IMR-90 (cell line): ENCODE measurements around the gene UBE2O. TPM values are rescaled to one million over a fixed set of nuclear protein-coding genes. Genes with fewer than 3 reads are reported as not detected.

Source experiments
- ATAC-seq: fragments of 200-7000 bp; cut with Tn5 transposase; 2 replicates; pipeline ENCODE4 v1.9.1; 2020; ENCODE audit warnings: low read depth, mild to moderate bottlenecking, moderate library complexity
- BruUV-seq: library from RNA; stranded (reverse); fragments of 400-500 nt; replicated peaks from 2 replicates; lab custom pipeline; 2021; lab: Mats Ljungman, UMichigan
- CTCF ChIA-PET: fragments of 300-600 bp; formaldehyde crosslinking; extraction: SDS; loops from one replicate; lab custom pipeline; 2021; ENCODE audit warnings: antibody characterized with exemption; lab: Yijun Ruan, JAX
- POLR2A ChIA-PET: fragments of 300-600 bp; sonication (Branson Sonifier 250); formaldehyde crosslinking; loops from one replicate; lab custom pipeline; 2022; ENCODE audit warnings: antibody characterized with exemption; ENCODE audit not compliant: unreplicated experiment; lab: Charles Lee
- DNase-seq: peaks from one replicate; pipeline ENCODE4 v3.0.0; 2013
- H2AFZ ChIP-seq: replicated peaks from 2 replicates; pipeline ENCODE3; 2013; ENCODE audit warnings: low read length, mild to moderate bottlenecking; ENCODE audit not compliant: poor library complexity
- H2AK5ac ChIP-seq: 2 replicates; pipeline ENCODE4 v1.6.1; 2013; ENCODE audit warnings: low read depth, low read length, inconsistent platforms
- H2AK9ac ChIP-seq: replicated peaks from 2 replicates; pipeline ENCODE3; 2013; ENCODE audit warnings: mild to moderate bottlenecking, low read depth, low read length, moderate library complexity; ENCODE audit not compliant: poor library complexity
- H2BK120ac ChIP-seq: 2 replicates; pipeline ENCODE4 v1.6.1; 2013; ENCODE audit warnings: low read depth, low read length, inconsistent platforms
- H2BK15ac ChIP-seq: 3 replicates; pipeline ENCODE4 v1.6.1; 2013; ENCODE audit warnings: low read depth, low read length, inconsistent platforms
- H2BK20ac ChIP-seq: 2 replicates; pipeline ENCODE4 v1.6.1; 2013; ENCODE audit warnings: low read depth, mild to moderate bottlenecking, inconsistent platforms, low read length, moderate library complexity
- H2BK5ac ChIP-seq: 2 replicates; pipeline ENCODE4 v1.6.1; 2013; ENCODE audit warnings: mild to moderate bottlenecking, low read depth, low read length, inconsistent platforms; ENCODE audit not compliant: poor library complexity, severe bottlenecking
- H3K14ac ChIP-seq: replicated peaks from 2 replicates; pipeline ENCODE4 v1.6.1; 2013; ENCODE audit warnings: low read depth, low read length, inconsistent platforms
- H3K18ac ChIP-seq: 2 replicates; pipeline ENCODE4 v1.6.1; 2013; ENCODE audit warnings: low read depth, low read length, control low read depth
- H3K23ac ChIP-seq: 2 replicates; pipeline ENCODE4 v1.6.1; 2013; ENCODE audit warnings: low read depth, low read length, inconsistent platforms
- H3K27ac ChIP-seq: 2 replicates; pipeline ENCODE4 v1.5.1; 2013; ENCODE audit warnings: mild to moderate bottlenecking, control low read depth, low read length; ENCODE audit not compliant: insufficient read depth
- H3K27me3 ChIP-seq: 2 replicates; pipeline ENCODE4 v1.6.1; 2013; ENCODE audit warnings: low read length; ENCODE audit not compliant: control insufficient read depth, insufficient read depth
- H3K36me3 ChIP-seq: 2 replicates; pipeline ENCODE4 v1.6.1; 2013; ENCODE audit warnings: low read length, mixed read lengths; ENCODE audit not compliant: control insufficient read depth, insufficient read depth
- H3K4ac ChIP-seq: 2 replicates; pipeline ENCODE4 v1.6.1; 2013; ENCODE audit warnings: low read depth, low read length, inconsistent platforms
- H3K4me1 ChIP-seq: 2 replicates; pipeline ENCODE4 v1.6.1; 2013; ENCODE audit warnings: low read length, mixed read lengths; ENCODE audit not compliant: control insufficient read depth, insufficient read depth
- H3K4me2 ChIP-seq: 2 replicates; pipeline ENCODE4 v1.6.1; 2013; ENCODE audit warnings: low read depth, mild to moderate bottlenecking, control low read depth, low read length, moderate library complexity
- H3K4me3 ChIP-seq: 2 replicates; pipeline ENCODE4 v1.5.1; 2013; ENCODE audit warnings: low read depth, mild to moderate bottlenecking, control low read depth, low read length, moderate library complexity; ENCODE audit not compliant: insufficient read depth
- H3K56ac ChIP-seq: 2 replicates; pipeline ENCODE4 v1.6.1; 2013; ENCODE audit warnings: low read length, inconsistent platforms; ENCODE audit not compliant: insufficient read depth; ENCODE audit errors: extremely low read depth
- H3K79me1 ChIP-seq, 2 experiments: 2 replicates each; pipeline ENCODE4 v1.6.1; 2013; ENCODE audit warnings: low read length in 2 of 2, inconsistent platforms in 1 of 2, low read depth in 1 of 2
- H3K9ac ChIP-seq: 2 replicates; pipeline ENCODE4 v1.6.1; 2013; ENCODE audit warnings: low read depth, low read length, control low read depth
- H3K9me1 ChIP-seq: 2 replicates; pipeline ENCODE4 v1.6.1; 2013; ENCODE audit warnings: low read length, inconsistent platforms; ENCODE audit not compliant: insufficient read depth
- H3K9me3 ChIP-seq: 2 replicates; pipeline ENCODE4 v1.6.1; 2013; ENCODE audit warnings: low read length; ENCODE audit not compliant: control insufficient read depth, insufficient read depth
- H4K20me1 ChIP-seq: 2 replicates; pipeline ENCODE4 v1.6.1; 2013; ENCODE audit warnings: low read length, inconsistent platforms; ENCODE audit not compliant: insufficient read depth
- H4K5ac ChIP-seq: 2 replicates; pipeline ENCODE4 v1.6.1; 2013; ENCODE audit warnings: mild to moderate bottlenecking, low read depth, low read length, control low read depth
- H4K8ac ChIP-seq, 2 experiments: 2 replicates each; pipeline ENCODE4 v1.6.1; 2013; ENCODE audit warnings: low read depth in 2 of 2, low read length in 2 of 2, control low read depth in 1 of 2, inconsistent platforms in 1 of 2
- H4K91ac ChIP-seq: 2 replicates; pipeline ENCODE4 v1.6.1; 2013; ENCODE audit warnings: low read depth, low read length, inconsistent platforms; ENCODE audit not compliant: insufficient read depth
- BHLHE40 ChIP-seq: fragments of 150-350 bp; IDR thresholded peaks from 2 replicates; pipeline ENCODE4 v1.6.1; 2016; ENCODE audit warnings: mild to moderate bottlenecking, low read depth, low read length
- CEBPB ChIP-seq: IDR thresholded peaks from 2 replicates; pipeline ENCODE4 v1.6.1; 2012; ENCODE audit warnings: low read depth, low read length, improper control_type of control experiment
- CHD1 ChIP-seq: IDR thresholded peaks from 2 replicates; pipeline ENCODE4 v1.6.1; 2012; ENCODE audit warnings: low read depth, low read length, improper control_type of control experiment
- CTCF ChIP-seq: conservative IDR thresholded peaks from 2 replicates; pipeline ENCODE4 v1.5.1; 2012; ENCODE audit warnings: mild to moderate bottlenecking, low read depth, low read length, improper control_type of control experiment
- MAFK ChIP-seq: IDR thresholded peaks from 2 replicates; pipeline ENCODE4 v1.6.1; 2012; ENCODE audit warnings: low read depth, low read length, improper control_type of control experiment
- MAZ ChIP-seq: IDR thresholded peaks from 2 replicates; pipeline ENCODE4 v1.6.1; 2012; ENCODE audit warnings: low read depth, mild to moderate bottlenecking, low read length, improper control_type of control experiment, moderate library complexity, borderline replicate concordance
- MXI1 ChIP-seq: IDR thresholded peaks from 2 replicates; pipeline ENCODE4 v1.6.1; 2012; ENCODE audit warnings: low read depth, mild to moderate bottlenecking, low read length, moderate library complexity, borderline replicate concordance
- NFE2L2 ChIP-seq: fragments of 150-350 bp; IDR thresholded peaks from 2 replicates; pipeline ENCODE4 v1.6.1; 2016; ENCODE audit warnings: low read depth, mild to moderate bottlenecking, low read length
- POLR2A ChIP-seq: IDR thresholded peaks from 2 replicates; pipeline ENCODE4 v1.6.1; 2012; ENCODE audit warnings: mild to moderate bottlenecking, low read depth, low read length
- RAD21 ChIP-seq: IDR thresholded peaks from 2 replicates; pipeline ENCODE4 v1.6.1; 2012; ENCODE audit warnings: low read length, improper control_type of control experiment
- RCOR1 ChIP-seq: IDR thresholded peaks from 2 replicates; pipeline ENCODE4 v1.6.1; 2012; ENCODE audit warnings: mild to moderate bottlenecking, low read length, improper control_type of control experiment; ENCODE audit not compliant: insufficient replicate concordance
- RFX5 ChIP-seq: IDR thresholded peaks from 2 replicates; pipeline ENCODE4 v1.8.0; 2012; ENCODE audit warnings: low read depth, mild to moderate bottlenecking, low read length, moderate library complexity
- SMC3 ChIP-seq: fragments of 150-350 bp; IDR thresholded peaks from 2 replicates; pipeline ENCODE4 v1.6.1; 2016; ENCODE audit warnings: low read depth, mild to moderate bottlenecking, antibody characterized with exemption, low read length, moderate library complexity
- WGBS, 2 experiments: methylation state at CpG; one replicate each; pipeline versions ENCODE4 v1.1.5 to v1.1.7; 2013; ENCODE audit warnings: missing lambda C conversion rate in 2 of 2; ENCODE audit not compliant: insufficient read length in 1 of 2; ENCODE audit errors: extremely low coverage in 2 of 2; 5-methylcytosine and 5-hydroxymethylcytosine counted together
- dilution Hi-C: fragments of 300-500 bp; cut with HindIII; formaldehyde crosslinking; loops from one replicate; pipeline ENCODE4 v1.14.3; 2018; ENCODE audit warnings: low sequenced_read_pairs; ENCODE audit not compliant: unreplicated experiment
- in situ Hi-C: fragments of 300-500 bp; cut with MboI; formaldehyde crosslinking; loops from 3 replicates; pipeline ENCODE4 v1.14.3; 2019; ENCODE audit warnings: low sequenced_read_pairs, inconsistent platforms, mixed read lengths
- intact Hi-C: fragments of 100-400 bp; cut with micrococcal nuclease; formaldehyde crosslinking; loops from 2 replicates; pipeline ENCODE4 v1.10.0; 2022
- polyA plus RNA-seq, 3 experiments: library from polyadenylated mRNA; depleted of rRNA; stranded (reverse); fragments of >200 nt; gene quantifications; 2 replicates each; pipeline ENCODE4 v1.2.3, GENCODE V29; 2012; ENCODE audit warnings: low replicate concordance in 1 of 3
- total RNA-seq: library from RNA; depleted of rRNA; stranded (reverse); fragments of >200 nt; gene quantifications from 2 replicates; pipeline ENCODE4 v1.2.3, GENCODE V29; 2012
- TF ChIP-seq, protein P1 (sequence below): fragments of 150-350 bp; IDR thresholded peaks from 2 replicates; pipeline ENCODE4 v1.6.1; 2017; ENCODE audit warnings: mild to moderate bottlenecking, antibody characterized with exemption, low read length, low read depth

The UBE2O gene
- total and polyA plus RNA-seq, 2 of the 4 experiments (the other 2 are of a cell fraction), result 17.6 TPM

DNA sequence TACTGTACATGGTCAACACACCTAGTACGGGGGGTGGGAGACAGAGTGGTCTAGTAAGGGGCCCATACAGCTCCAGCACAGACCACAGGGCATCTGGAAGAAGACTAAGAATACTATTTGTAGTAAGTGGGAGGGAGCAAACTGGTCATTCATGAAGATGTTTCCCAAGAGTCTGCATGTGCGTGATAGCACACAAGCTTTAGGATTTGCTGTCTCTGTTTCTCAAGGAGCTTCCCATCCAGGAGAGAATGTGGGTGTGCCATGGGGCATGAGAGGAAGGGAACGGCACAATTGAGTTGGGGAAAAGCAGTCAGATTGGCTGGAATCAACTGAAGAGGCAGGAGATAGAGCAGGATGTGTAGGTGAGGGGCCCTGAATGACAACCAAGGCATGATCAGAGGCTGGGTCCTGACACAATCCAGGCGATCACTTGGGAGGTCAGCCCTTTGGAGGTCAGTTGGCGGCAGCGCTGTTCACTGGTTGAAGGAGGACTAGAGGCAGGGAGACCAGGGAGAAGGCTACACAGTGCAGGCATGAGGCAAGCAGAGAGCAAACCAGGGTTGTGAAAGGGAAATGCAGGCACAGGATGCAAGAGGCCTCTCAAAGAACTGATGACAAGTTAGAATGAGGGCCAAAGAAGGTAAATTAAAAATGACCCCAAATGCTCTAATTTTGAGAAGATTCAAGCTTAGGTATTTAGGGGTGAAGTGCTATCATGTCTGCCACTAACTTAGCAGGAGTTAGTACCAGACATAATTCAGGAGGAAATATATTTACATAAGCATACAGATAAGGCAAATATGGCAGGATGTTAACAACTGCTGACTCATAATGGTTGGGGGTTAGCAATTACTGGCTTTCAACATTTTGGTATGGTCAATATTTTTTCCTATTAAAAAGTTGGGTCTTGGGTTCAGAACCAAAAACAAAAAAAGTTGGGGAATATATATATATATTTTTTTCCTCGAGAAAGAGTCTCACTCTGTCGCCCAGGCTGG lies 10.3 kb downstream of the UBE2O start:
- peaks cover 87% of the 10 kb centered on the region for H4K20me1 ChIP-seq
- peak overlapping the region; percentile 82 for H3K4ac ChIP-seq
- peak overlapping the region; percentile 82 for H4K91ac ChIP-seq
- H3K9ac ChIP-seq, result no peak overlapping the region
- H3K79me1 ChIP-seq, result peaks cover 44 to 97% of the 10 kb centered on the region in 2 experiments
- ATAC-seq (peak; percentile 34; the same call in 1 of the 2 replicates), DNase-seq (peak; percentile 66)
- H3K27me3 ChIP-seq, result no peaks in the 10 kb centered on the region
- no peaks in the 10 kb centered on the region for H3K9me3 ChIP-seq
- BruUV-seq, result no TSS peak
- H2BK5ac ChIP-seq, result peak overlapping the region; percentile 79
- intact Hi-C loops, result no loop called here
- ChIA-PET POLR2A (no interaction called here), CTCF (no interaction called here)
- no peak overlapping the region for H2AFZ ChIP-seq
- H3K27ac ChIP-seq, result peak overlapping the region; percentile 57
- peak overlapping the region; percentile 8; the same call in 1 of the 2 replicates for H3K4me2 ChIP-seq
- dilution Hi-C loops, result no loop called here
- H3K14ac ChIP-seq, result peak overlapping the region; percentile 90
- peaks cover 50% of the 10 kb centered on the region for H3K4me1 ChIP-seq
- peak overlapping the region; percentile 17 for H3K18ac ChIP-seq
- no peak overlapping the region for H3K56ac ChIP-seq
- peak overlapping the region; percentile 81; the same call in 1 of the 2 replicates for H2BK20ac ChIP-seq
- in situ Hi-C loops, result no loop called here
- no peaks in the 10 kb centered on the region for H3K36me3 ChIP-seq
- H4K8ac ChIP-seq, result peak overlapping the region in 1 of 2 experiments; percentile 11; a peak in 1 of 4 replicates
- H2AK5ac ChIP-seq, result peak overlapping the region; percentile 93
- H4K5ac ChIP-seq, result peak overlapping the region; percentile 5
- H3K9me1 ChIP-seq, result peaks cover 57% of the 10 kb centered on the region
- H2BK15ac ChIP-seq, result peak overlapping the region; percentile 62; the same call in 2 of the 3 replicates
- peak overlapping the region; percentile 7 for H2AK9ac ChIP-seq
- H3K23ac ChIP-seq, result peak overlapping the region; percentile 90
- no peak overlapping the region for H3K4me3 ChIP-seq
- 94% methylated on average over 5 of the region's 8 CpGs; no CpG with 5 or more reads in 1 of the 2 experiments for WGBS, 2 experiments
- peak overlapping the region; percentile 76 for H2BK120ac ChIP-seq
- TF ChIP-seq CEBPB (peak; percentile 16; the same call in 1 of the 2 replicates), MXI1 (no peak), CHD1 (no peak), RFX5 (peak; percentile 53; the same call in 1 of the 2 replicates), BHLHE40 (no peak), SMC3 (no peak), RAD21 (no peak), MAFK (peak; percentile 64), MAZ (no peak), CTCF (no peak), POLR2A (no peak), NFE2L2 (peak; percentile 69), RCOR1 (no peak)
- TF ChIP-seq, protein P1, sequence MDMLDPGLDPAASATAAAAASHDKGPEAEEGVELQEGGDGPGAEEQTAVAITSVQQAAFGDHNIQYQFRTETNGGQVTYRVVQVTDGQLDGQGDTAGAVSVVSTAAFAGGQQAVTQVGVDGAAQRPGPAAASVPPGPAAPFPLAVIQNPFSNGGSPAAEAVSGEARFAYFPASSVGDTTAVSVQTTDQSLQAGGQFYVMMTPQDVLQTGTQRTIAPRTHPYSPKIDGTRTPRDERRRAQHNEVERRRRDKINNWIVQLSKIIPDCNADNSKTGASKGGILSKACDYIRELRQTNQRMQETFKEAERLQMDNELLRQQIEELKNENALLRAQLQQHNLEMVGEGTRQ, result no peak
